Measurements from ENCODE around the gene MRPL24.
"Not testable (repeated sequence)": the region's sequence is repeated elsewhere in the genome, so short reads cannot be mapped to it uniquely, and the experiment has no call there.

The MRPL24 gene

DNA sequence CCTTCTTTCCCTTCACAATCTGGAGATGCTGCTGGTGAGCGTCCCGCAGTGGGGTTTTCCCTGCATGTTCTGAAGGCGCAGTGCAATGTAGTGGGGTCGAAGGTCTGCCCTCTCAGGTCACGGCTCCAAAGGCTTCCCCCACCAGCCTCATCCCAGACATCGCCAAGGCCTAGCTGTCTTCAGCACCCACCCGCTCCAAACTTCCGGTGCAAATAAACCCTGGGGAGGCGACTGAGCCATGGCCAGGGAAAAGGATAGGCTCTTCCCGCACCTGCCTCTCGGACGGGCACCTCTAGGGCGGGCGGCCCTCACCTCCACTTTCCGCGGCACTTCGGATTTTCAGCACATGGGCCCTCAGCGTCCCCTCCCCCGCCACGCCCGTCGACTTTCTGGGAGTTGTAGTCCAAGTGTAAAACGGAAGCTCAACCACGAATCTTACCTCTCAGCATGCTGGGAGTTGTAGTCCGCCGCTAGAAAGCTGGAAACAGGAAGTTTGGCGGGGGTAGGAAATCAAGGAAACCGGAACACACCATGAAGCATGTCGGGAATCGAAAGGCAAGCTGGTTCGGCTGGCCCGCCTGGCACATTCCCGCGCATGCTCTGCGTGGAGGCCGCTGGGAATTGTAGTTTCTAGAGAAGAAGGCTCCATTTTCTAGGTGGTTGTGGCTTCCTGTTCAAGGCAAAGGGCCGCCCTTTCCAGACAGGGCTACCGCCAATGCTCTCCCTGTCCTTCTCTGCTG is at the start of gene MRPL24:
TSS of gene MRPL24 (minus strand) at position 348 of the 740 bp plus-strand sequence. CDS start 2,384 bp downstream, outside the sequence.
- peak; percentile 100 for DNase-seq

DNA sequence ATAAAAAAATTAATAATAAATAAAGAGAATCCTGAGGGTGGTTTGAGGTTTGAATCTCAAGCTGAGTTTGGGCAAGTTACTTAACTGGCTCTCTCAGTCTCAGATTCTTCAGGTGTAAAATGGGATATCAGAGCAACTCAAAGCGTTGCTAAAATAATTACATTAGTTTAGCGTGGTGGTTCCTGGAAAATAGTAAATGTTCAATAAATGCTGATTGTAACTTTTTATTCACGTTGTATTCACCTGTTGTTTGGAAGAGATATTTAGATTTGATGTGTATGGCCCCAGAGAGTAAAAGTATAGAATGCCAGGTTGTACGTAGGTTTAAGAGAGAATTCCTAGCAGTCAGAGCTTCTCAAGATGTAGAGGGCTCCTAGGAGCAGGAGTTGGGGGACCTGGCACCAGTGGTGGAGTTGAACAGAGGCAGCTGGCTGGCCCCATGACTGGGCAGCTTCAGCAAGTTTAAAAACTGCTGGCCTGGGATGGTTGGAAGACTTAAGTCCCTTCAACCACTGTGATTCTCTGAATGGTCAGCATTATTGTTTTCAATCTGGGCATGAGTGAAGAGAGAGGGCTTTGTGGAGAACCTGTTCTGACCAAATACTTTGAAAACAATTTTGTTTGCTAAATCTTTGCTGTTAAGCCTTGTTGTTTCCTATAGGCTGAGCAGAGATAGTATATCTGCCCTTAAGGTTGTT is 48.9 kb upstream of the MRPL24 start:
- no peak for DNase-seq

DNA sequence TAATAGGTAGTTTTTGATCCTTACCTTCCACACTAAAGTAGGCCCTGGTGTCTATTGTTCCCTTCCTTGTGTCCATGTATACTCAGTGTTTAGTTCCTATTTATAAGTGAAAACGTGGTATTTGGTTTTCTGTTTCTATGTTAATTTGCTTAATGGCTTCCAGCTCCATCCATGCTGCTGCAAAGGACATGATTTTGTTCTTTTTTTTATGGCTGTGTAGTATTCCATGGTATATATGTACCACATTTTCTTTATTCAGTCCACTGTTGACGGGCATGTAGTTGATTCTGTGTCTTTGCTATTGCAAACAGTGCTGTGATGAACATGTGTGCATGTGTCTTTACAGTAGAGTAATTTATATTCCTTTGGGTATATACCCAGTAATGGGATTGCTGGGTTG is 47.2 kb upstream of the MRPL24 start:
- DNase-seq, result no peak

DNA sequence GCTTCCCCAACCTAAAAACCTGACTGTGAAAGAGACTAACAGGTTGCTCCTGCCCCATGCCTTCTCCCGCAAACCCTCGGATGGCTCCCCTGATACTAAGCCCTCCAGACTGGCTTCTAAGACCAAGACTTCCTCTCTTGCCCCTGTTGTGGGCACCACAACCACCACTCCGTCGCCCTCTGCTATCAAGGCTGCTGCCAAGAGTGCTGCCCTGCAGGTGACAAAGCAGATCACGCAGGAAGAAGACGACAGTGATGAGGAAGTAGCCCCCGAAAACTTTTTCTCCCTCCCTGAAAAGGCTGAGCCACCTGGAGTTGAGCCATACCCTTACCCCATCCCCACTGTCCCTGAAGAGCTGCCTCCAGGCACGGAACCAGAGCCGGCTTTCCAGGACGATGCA is 45.8 kb upstream of the MRPL24 start:
- DNase-seq, result no peak

DNA sequence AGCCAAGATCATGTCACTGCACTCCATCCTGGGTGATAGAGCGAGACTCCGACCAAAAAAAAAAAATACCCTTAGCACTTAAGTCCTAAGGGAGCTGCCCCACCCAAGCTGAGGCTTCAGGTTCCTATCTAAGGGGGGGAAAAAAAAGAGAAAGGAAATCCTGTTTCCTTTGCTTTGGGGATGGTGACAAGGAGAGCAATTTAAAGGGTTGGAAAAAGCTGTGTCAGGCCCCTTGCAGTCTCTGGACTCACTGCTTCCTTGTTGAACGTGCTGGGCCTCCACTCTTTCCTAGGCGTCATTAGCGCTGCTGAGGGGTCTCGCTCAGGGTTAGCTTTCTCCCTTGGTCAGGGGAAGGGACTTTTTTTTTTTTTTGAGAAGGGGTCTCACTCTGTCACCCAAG is 44.6 kb upstream of the MRPL24 start:
- no peak for DNase-seq

DNA sequence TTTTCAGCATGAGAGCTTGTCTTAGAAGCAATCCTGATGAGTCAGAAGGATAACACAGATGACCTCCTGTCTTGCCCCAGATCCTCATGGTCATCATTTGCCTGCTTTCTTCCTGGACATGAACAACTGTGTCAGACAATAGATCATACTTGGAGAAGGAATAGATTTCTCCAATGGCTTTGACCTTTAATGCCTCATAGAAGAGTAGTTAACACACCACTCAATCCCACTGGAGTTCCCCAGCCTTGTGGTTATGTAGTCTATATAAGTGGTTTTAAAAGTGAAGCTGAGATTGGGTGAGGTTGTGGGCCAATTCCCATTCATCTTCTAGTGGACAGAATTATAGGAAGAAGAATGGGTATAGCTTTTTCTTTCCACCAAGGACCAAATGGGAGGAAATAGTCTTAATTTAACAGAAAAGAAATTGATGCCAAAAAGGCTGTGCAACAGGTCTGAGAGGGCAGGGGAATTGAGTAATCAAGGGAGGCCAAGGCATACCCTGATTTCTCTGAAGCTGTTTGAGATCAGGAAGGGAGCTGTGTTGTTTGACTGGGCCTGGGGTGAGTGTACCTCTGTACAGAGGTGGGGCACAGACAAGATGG is 40.8 kb upstream of the MRPL24 start:
- no peak for DNase-seq

DNA sequence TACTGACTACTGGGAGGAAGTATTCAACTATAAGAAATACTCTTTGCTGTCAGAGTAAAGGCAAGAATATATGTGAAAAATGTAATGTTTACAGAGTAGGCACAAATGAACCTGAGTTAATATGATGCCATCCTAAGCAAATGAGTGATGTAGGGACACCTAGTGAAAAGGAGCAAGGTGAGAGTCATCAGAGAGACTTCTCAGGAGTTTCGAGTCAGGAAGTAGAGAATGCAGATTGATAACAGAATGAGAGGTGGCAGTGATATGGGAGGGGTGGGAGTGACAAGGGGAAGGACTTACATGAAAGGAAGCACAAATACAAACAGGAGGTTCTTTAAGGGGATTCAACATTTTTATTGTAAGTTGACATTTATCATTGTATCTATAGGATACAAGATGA is 36.7 kb upstream of the MRPL24 start:
- DNase-seq, result no peak

DNA sequence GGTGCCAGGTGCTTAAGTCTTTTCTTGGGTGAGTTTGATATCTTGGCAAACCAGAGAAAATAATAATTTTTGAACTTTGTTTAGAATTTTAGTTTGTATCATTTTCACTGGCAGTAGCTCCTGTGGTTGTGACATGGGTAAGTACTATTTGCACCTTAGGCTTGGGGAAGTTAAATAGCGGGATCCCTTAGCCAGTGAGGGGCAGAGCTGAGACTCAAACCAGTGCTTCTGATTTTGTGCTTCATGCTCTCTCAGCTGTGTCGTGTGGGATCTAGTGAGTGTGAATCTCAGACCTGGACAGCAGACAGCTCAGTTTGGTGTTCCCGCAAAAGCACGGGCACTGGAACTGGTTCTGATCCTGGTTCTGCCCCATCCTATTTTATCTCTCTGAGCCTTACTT is 36.1 kb upstream of the MRPL24 start:
- DNase-seq, result no peak

DNA sequence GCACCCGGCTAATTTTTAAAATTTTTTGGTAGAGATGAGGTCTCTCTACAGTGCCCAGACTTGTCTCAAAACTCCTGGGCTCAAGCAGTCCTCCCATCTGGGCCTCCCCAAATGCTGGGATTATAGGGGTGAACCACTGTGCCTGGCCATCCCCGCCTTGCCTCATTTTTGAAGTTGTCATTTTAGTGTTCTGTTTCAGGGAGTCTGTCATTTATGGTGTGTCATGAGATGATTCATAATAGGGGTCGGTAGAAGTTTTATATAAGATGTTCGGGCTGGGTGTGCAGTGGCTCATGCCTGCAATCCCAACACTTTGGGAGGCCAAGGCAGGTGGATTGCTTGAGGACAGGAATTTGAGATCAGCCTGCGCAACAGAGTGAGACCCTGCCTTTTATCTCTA is 34.9 kb upstream of the MRPL24 start:
- no peak for DNase-seq

DNA sequence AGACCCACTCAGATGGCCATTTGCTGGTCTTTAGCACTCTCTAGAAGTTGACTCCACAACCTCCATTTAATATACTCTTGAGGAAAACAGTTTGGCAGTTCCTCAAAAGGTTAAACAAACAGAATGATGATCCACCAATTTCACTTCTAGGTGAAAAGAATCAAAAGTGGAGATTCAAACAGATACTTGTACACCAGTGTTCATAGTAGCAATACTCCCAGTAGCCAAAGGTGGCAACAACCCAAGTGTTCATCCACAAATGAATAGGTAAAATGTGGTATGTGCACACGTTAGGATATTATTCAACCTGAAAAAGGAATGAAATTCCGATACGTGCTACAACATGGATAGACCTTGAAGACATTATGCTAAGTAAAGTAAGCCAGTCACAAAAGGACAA is 32.7 kb upstream of the MRPL24 start:
- no peak for DNase-seq

DNA sequence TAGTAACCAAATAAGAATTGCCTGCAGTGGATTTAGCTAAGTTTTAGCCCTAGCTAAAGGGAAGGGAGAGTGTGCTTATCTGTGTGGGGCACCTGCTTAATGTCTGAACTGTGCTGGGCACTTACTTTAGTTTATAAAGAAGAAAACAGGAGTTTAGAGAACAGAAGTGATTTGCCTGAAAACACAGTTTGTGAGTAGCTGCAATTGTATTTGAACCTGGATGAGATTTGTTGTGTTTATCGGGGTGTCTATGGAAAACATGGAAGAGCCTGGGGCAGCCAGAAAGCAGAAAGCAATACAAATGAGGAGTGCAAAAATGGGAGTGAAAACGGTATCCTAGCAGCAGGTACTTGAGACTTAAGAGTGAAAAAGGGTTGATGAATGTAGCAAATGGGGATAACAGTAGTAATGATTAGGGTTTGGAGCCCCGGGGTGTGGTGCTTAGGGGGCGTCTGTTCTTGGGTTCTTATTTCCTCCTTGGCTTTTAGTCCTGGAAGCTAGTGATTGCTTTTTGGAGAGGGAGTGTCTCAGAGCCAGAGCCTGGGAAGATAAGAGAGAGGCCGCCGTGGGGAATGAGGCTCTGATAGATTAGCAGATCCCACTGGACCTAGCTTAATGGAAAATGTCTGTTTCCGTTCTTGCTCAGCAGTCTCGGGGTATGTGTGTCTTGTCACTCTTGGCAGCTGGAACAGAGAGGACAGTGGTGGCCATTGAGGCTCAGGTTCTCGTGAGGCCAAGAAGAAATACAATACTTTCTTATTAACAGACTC is 32.0 kb upstream of the MRPL24 start:
- no peak for DNase-seq

DNA sequence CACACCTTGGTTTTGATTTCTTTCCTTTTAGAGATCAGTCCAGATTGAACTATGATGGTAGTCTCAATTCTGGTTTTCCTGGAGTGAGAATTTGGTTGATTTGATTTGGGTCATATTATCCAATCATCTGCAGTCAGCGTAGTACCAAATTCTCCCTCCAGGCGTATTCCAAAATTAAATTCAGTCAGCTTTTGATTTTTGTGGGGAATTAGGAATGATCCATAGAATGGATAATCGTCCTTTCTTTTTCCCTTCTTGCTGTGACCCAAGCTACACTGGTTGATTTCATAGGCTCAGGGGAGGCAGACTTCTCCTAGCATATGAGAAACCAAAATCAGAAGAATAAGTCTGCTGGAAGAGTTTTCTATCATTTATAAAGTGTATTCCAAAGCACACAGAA is 31.3 kb upstream of the MRPL24 start:
- no peak for DNase-seq

DNA sequence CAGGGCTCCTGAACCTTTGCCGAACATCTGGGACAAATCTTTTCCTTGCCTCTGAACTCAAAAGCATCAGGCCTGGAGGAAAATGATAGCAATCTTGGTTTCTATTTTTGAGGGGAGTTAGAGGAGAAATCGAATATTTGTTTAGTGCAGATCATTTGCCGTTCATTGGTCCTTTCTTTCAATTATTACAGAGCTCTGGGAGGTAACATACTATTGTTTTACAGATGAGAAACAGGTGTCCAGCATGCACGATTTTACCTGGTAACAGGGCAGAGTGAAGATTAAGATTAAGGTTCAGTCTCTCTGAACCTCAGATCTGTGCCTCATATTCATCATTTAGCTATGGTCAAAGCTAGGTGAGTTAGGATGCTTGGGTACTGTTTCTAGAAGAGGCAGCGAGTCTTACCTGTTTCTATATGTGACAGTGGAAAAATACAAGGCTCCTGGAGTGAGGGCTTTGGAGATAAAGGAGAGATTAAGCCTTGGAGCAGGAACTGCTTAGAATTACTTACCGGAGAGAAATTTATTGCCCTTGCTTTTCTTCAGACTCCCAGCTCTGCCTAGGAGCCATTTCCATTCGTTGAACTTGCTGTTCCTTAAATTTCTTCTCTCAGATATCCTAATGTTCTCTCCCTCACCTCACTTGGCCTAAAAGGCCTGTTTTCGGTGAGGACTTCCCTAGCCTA is 27.9 kb upstream of the MRPL24 start:
- no peak for DNase-seq

DNA sequence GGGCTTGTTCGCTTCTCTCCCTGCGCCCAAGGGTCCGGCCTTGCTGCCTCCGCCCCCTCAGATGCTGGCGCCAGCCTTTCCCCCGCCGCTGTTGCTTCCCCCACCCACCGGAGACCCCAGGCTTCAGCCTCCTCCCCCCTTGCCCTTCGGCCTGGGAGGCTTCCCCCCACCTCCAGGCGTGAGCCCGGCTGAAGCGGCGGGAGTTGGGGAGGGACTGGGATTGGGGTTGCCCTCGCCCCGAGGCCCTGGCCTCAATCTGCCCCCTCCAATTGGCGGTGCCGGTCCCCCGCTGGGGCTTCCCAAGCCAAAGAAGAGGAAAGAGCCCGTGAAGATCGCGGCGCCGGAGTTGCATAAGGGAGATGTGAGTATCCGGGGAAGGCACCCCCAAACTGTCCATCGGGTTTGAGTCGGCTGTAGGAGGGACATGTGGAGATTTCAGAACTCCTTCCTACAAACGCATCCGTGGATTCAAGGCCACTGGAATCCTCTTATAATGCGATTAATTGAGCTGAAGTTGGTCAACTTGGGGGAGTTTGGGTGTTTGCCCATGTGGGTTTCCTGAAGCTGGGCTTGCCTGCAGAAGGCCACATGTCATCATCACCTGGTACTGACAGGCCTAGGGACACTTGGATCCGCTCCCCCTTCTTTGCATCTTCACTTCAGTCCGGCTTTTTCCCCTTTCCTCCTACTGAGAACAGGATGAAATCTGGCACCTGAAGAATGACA is 27.2 kb upstream of the MRPL24 start:
- peak; percentile 23 for DNase-seq

DNA sequence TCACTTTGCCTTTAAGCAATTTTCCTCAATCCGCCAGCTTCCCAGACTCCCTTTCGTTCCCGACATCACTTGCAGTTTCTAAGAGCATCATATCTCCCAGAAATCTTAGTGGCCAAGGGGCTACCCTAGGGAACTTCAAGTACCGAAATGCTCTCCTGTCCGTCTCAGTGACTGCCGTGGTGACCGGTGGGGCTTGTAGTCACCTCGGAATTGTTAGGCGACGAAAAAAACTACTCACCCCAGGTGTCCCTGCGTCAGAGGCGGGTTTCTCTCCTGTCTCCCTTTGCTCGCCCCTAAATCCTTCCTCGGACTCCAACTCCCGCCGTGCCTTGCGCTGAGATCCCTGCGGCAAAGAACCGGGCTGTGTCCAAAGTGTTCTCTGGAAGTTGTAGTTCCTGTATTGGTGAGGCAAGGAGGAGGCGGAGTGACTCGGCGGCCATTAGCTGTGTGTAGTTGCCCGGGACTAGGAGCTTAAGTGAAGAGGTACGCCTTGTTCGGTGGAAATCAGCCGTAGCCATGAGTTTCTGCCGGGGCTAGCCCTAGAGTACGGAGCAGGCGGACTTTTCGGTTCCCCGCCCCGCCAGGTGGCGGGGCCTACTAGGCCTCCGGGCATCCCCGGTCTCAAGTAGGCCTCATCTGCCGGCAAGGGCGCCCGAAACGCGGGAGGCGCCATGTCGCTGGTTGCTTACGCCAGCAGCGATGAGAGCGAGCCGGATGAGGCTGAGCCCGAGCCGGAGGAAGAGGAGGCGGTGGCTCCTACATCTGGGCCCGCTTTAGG is 26.4 kb upstream of the MRPL24 start, which contains the start of gene PRCC:
TSS of gene PRCC (plus strand) at position 435 of the 778 bp plus-strand sequence. CDS start at position 672, 237 bp downstream.
- peak; percentile 100 for DNase-seq

DNA sequence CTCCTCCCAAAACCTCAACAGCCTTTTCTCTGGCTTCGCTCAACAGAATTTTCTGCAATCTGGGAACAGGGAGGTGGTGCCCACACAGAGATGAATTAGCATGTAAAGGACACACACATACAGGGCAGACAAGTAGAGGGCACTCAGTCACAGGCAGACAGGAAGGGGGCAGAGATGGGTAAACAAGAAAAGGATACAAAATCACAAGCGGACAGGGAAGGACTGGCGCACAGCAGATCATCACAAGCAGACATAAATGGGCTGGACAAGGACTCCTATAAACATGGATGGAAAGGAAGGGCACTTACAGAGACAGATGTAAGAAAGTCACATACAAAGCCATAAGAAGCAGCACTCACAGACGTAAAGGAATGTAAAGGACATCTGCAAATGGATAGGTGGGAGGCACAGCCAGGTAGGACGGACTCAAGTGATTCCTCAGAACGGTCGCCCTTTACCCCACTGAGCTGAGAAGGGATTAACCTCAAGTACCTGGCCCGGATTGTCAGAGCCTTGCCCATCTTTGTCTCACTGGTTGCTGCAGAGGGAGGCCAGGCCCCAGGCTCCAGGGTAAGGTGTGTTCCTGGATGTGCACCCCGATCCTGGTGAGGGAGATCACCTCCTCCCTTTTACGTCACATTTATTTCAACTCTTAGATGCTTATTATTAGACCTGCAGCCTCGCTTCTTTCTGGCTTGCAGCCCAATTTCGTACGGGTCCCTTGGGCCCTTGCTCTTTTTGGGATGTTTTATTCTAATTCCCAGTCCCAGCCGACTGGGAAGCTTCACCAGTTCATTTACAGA is 25.6 kb upstream of the MRPL24 start:
- DNase-seq, result peak; percentile 50

DNA sequence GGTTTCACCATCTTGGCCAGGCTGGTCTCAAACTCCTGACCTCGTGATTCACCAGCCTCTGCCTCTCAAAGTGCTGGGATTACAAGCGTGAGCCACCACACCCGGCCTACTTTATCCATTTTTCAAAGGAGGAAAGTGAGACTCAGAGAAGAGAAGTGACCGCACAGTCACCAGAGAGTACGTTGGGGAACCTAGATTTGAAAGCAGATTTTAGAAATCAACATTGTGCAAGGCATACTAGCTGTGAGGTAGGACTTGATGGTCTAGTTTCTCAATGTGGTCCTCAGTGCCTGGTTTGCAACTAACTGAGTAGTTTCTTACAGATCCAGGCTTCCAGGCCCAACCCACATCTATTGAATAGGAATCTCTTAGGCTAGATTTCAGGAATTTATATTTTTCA is 24.8 kb upstream of the MRPL24 start:
- DNase-seq, result no peak

DNA sequence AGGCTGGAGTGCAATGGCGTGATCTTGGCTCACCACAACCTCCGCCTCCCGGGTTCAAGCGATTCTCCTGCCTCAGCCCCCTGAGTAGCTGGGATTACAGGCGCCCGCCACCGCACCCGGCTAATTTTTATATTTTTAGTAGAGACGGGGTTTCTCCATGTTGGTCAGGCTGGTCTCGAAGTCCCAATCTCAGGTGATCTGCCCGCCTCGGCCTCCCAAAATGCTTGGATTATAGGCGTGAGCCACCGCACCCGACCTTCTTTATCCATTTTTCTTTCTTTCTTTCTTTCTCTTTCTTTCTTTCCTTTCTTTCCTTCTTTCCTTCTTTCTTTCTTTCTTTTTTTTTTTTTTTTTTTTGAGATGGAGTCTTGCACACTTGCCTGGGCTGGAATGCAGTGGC is 24.2 kb upstream of the MRPL24 start:
- not testable (repeated sequence) for DNase-seq

DNA sequence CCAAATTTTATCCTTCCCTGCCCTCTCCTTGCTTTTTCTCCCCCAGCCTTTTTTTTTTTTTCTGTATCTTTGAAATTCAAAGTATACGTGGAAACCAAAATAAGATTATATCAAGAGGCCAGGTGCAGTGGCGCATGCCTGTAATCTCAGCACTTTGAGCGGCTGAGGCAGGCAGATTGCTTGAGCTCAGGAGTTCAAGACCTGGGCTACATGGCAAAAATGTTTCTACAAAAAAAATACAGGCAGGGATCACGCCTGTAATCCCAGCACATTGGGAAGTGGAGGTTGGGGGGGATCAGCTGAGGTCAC is 19.9 kb upstream of the MRPL24 start:
- no peak for DNase-seq

DNA sequence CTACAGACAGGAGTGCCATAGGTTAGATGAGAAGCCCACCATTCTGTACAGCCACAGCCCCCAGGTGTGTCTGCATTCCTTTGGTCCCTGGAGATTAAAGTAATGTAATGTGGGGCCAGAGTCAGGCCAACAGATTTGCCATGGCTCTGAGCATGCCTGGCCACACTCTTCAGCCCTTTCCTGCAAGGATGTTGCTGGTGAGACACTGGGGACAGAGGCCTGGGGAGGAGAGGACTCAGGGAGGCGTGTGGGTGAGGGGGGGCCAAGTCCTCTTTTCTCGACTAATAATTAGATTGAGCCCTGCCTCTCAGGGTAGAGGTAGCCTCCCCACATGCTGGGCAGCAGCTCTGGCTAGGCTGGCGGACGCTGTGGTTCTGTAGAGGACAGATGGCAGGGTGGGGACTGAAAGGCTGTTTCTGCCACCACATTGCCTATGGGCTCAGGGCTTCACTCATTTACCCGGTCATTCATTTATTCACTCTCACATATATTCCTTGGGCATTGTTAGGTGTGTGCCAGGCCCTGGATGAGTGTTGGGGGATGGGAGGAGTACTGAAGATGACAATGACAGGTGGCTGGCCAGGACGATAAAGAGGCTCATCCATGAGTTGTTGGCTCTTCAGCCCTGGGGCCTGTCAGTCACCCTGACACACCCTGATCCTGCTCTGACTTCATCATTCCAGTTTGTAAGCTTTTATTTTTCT is 19.4 kb upstream of the MRPL24 start:
- peak; percentile 11 for DNase-seq

Data from NCI-H2171 treated with DMSO at 0.1 percent for 48 hours (cell line).